H9 (cell line): ENCODE data around the gene COG2. TPM values are rescaled to one million over a fixed set of nuclear protein-coding genes. Genes with fewer than 3 reads are reported as not detected.

Experiments
- DNase-seq: peaks from one replicate; pipeline ENCODE4 v3.0.0-alpha.2; 2017
- H2AFZ ChIP-seq: one replicate; pipeline ENCODE4 v1.6.1; 2013; ENCODE audit warnings: mild to moderate bottlenecking, low read length, control low read depth, moderate library complexity
- H2AK5ac ChIP-seq: 2 replicates; pipeline ENCODE4 v1.6.1; 2013; ENCODE audit warnings: low read length, control low read depth, mixed read lengths; ENCODE audit not compliant: insufficient read length
- H2BK120ac ChIP-seq: one replicate; pipeline ENCODE4 v1.6.1; 2013; ENCODE audit warnings: low read depth, mild to moderate bottlenecking, low read length, control low read depth, inconsistent platforms; ENCODE audit not compliant: poor library complexity, severe bottlenecking
- H2BK12ac ChIP-seq: 2 replicates; pipeline ENCODE4 v1.6.1; 2013; ENCODE audit warnings: low read length, control low read depth, mixed read lengths, low read depth; ENCODE audit not compliant: insufficient read length
- H2BK15ac ChIP-seq: 2 replicates; pipeline ENCODE4 v1.6.1; 2013; ENCODE audit warnings: low read depth, low read length, control low read depth
- H2BK20ac ChIP-seq: one replicate; pipeline ENCODE4 v1.6.1; 2013; ENCODE audit warnings: low read depth, mild to moderate bottlenecking, low read length, control low read depth, inconsistent platforms; ENCODE audit not compliant: poor library complexity, severe bottlenecking
- H2BK5ac ChIP-seq: 2 replicates; pipeline ENCODE4 v1.6.1; 2013; ENCODE audit warnings: low read length, control low read depth, mixed read lengths; ENCODE audit not compliant: insufficient read length
- H3K14ac ChIP-seq: 2 replicates; pipeline ENCODE4 v1.6.1; 2013; ENCODE audit warnings: low read length, control low read depth; ENCODE audit not compliant: insufficient read depth
- H3K18ac ChIP-seq: 2 replicates; pipeline ENCODE4 v1.6.1; 2013; ENCODE audit warnings: low read depth, mild to moderate bottlenecking, mixed read lengths, low read length, control low read depth; ENCODE audit not compliant: insufficient read length
- H3K23ac ChIP-seq: 2 replicates; pipeline ENCODE4 v1.6.1; 2013; ENCODE audit warnings: low read length, control low read depth, mixed read lengths, low read depth; ENCODE audit not compliant: insufficient read length
- H3K23me2 ChIP-seq: 2 replicates; pipeline ENCODE4 v1.6.1; 2013; ENCODE audit warnings: low read depth, mild to moderate bottlenecking, mixed read lengths, low read length, control low read depth; ENCODE audit not compliant: insufficient read length, poor library complexity, severe bottlenecking
- H3K27ac ChIP-seq: 2 replicates; pipeline ENCODE4 v1.5.1; 2013; ENCODE audit warnings: low read length, control low read depth, mixed read lengths, low read depth; ENCODE audit not compliant: insufficient read length
- H3K27me3 ChIP-seq: 2 replicates; pipeline ENCODE4 v1.6.1; 2013; ENCODE audit warnings: low read length, control low read depth, inconsistent platforms; ENCODE audit not compliant: insufficient read depth
- H3K4ac ChIP-seq: 2 replicates; pipeline ENCODE4 v1.6.1; 2013; ENCODE audit warnings: low read depth, mild to moderate bottlenecking, control low read depth, inconsistent platforms, low read length, moderate library complexity
- H3K4me1 ChIP-seq: 2 replicates; pipeline ENCODE4 v1.6.1; 2013; ENCODE audit warnings: low read length, control low read depth, inconsistent platforms; ENCODE audit not compliant: insufficient read depth
- H3K4me2 ChIP-seq: 2 replicates; pipeline ENCODE4 v1.6.1; 2013; ENCODE audit warnings: low read length, control low read depth, mixed read lengths; ENCODE audit not compliant: insufficient read length, insufficient read depth
- H3K56ac ChIP-seq: 2 replicates; pipeline ENCODE4 v1.6.1; 2013; ENCODE audit warnings: low read depth, mild to moderate bottlenecking, mixed read lengths, low read length, control low read depth; ENCODE audit not compliant: insufficient read length
- H3K79me1 ChIP-seq: 2 replicates; pipeline ENCODE4 v1.6.1; 2013; ENCODE audit warnings: low read depth, mild to moderate bottlenecking, moderate library complexity, low read length, control low read depth, inconsistent platforms; ENCODE audit not compliant: insufficient read depth, poor library complexity, severe bottlenecking
- H3K79me2 ChIP-seq: 2 replicates; pipeline ENCODE4 v1.6.1; 2013; ENCODE audit warnings: low read length, control low read depth, inconsistent platforms; ENCODE audit not compliant: insufficient read depth
- H3K9ac ChIP-seq: 2 replicates; pipeline ENCODE4 v1.6.1; 2013; ENCODE audit warnings: low read length, control low read depth, mixed read lengths; ENCODE audit not compliant: insufficient read length; ENCODE audit errors: extremely low read depth
- H3K9me3 ChIP-seq: one replicate; pipeline ENCODE4 v1.6.1; 2013; ENCODE audit warnings: low read depth, low read length, inconsistent platforms; ENCODE audit not compliant: control insufficient read depth
- H3T11ph ChIP-seq: one replicate; pipeline ENCODE4 v1.6.1; 2013; ENCODE audit warnings: mild to moderate bottlenecking, low read length, control low read depth, inconsistent platforms
- H4K20me1 ChIP-seq: one replicate; pipeline ENCODE4 v1.6.1; 2013; ENCODE audit not compliant: control insufficient read depth, insufficient read length, insufficient read depth
- H4K5ac ChIP-seq: 2 replicates; pipeline ENCODE4 v1.6.1; 2013; ENCODE audit warnings: low read depth, mild to moderate bottlenecking, mixed read lengths, low read length, control low read depth; ENCODE audit not compliant: insufficient read length
- H4K8ac ChIP-seq: replicated peaks from 2 replicates; pipeline ENCODE4 v1.6.1; 2013; ENCODE audit warnings: low read length, control low read depth, mixed read lengths, low read depth; ENCODE audit not compliant: insufficient read length
- H4K91ac ChIP-seq: 2 replicates; pipeline ENCODE4 v1.6.1; 2013; ENCODE audit warnings: low read depth, mild to moderate bottlenecking, moderate library complexity, mixed read lengths, low read length, control low read depth; ENCODE audit not compliant: insufficient read length
- H3K27ac Mint-ChIP-seq, 3 experiments: 2 replicates in 2 of 3; 3 replicates in 1 of 3; pipeline ENCODE4 v1.8.0; 2020 to 2021; ENCODE audit warnings: mixed read lengths in 3 of 3, mild to moderate bottlenecking in 1 of 3, moderate library complexity in 1 of 3
- H3K27me3 Mint-ChIP-seq: 2 replicates; pipeline ENCODE4 v1.8.0; 2021; ENCODE audit warnings: low read depth, mild to moderate bottlenecking, moderate library complexity, mixed read lengths
- H3K36me3 Mint-ChIP-seq, 3 experiments: 2 replicates in 2 of 3; 3 replicates in 1 of 3; pipeline ENCODE4 v1.8.0; 2020 to 2021; ENCODE audit warnings: low read depth in 3 of 3, mixed read lengths in 3 of 3; ENCODE audit not compliant: insufficient read depth in 1 of 3
- H3K4me1 Mint-ChIP-seq, 2 experiments: 2 replicates each; pipeline ENCODE4 v1.8.0; 2020; ENCODE audit warnings: mixed read lengths in 2 of 2
- H3K4me3 Mint-ChIP-seq, 2 experiments: 2 replicates in 1 of 2; 3 replicates in 1 of 2; pipeline ENCODE4 v1.8.0; 2020 to 2021; ENCODE audit warnings: mild to moderate bottlenecking in 2 of 2, mixed read lengths in 2 of 2, moderate library complexity in 1 of 2
- H3K9me3 Mint-ChIP-seq, 2 experiments: 2 replicates in 1 of 2; 3 replicates in 1 of 2; pipeline ENCODE4 v1.8.0; 2020; ENCODE audit warnings: mild to moderate bottlenecking in 2 of 2, mixed read lengths in 2 of 2, moderate library complexity in 1 of 2
- WGBS: extraction: QIAGEN DNeasy Blood & Tissue Kit; methylation state at CpG from one replicate; pipeline ENCODE4 v1.1.7; 2013; ENCODE audit warnings: missing lambda C conversion rate, low lambda C conversion rate, mixed read lengths; ENCODE audit not compliant: insufficient read length; ENCODE audit errors: extremely low coverage; 5-methylcytosine and 5-hydroxymethylcytosine counted together
- total RNA-seq: library from RNA; stranded (reverse); gene quantifications from 2 replicates; pipeline ENCODE4 v1.2.1, GENCODE V29; 2021
- TF ChIP-seq, protein P1 (sequence below): fragments of 200-600 bp; sonication (generic); conservative IDR thresholded peaks from 3 replicates; pipeline ENCODE4 v1.8.0; 2021; ENCODE audit warnings: antibody characterized with exemption, mild to moderate bottlenecking

Gene COG2
- total RNA-seq, 1 experiment from 2014 or later = 42.2 TPM

DNA sequence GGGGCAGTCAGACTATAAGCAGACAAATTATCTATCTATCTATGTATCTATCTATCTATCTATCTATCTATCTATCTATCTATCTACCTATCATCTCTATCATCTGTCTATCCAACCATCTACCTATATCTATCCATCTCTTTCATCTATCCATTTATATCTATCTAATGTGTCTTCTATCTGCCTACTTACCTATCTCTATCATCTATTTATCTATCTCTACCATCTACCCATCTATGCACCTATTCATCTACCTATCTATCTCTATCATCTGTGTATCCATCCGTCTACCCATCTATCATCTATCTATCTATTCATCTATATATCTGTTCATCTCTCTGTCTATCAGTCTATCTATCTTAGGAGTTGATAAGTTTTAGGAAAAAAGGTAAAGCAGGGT, 10.8 kb upstream of the COG2 start:
- H3K4me1 Mint-ChIP-seq = peaks cover 2 to 4% of the 10 kb centered on the region in 2 experiments; a peak in 2 of 4 replicates
- Histone ChIP-seq H3K4me2 (no peak overlapping the region), H3K79me1 (no peaks in the 10 kb centered on the region), H3K27ac (no peak overlapping the region), H2AFZ (no peak overlapping the region), H3K18ac (no peak overlapping the region), H4K8ac (no peak overlapping the region), H3K9ac (no peak overlapping the region), H3K4me1 (0 out of 2 replicates have a peak, but pooled peaks cover 2% of the 10 kb centered on the region), H2BK5ac (no peak overlapping the region), H2BK15ac (no peak overlapping the region), H3T11ph (no peak overlapping the region), H3K23me2 (no peaks in the 10 kb centered on the region), H3K23ac (no peak overlapping the region), H4K20me1 (no peaks in the 10 kb centered on the region), H4K5ac (no peak overlapping the region), H3K27me3 (no peaks in the 10 kb centered on the region), H2BK20ac (no peak overlapping the region), H2BK12ac (no peak overlapping the region), H3K56ac (no peak overlapping the region), H3K14ac (no peak overlapping the region), H2BK120ac (no peak overlapping the region), H3K9me3 (no peaks in the 10 kb centered on the region), H4K91ac (no peak overlapping the region), H2AK5ac (no peak overlapping the region), H3K79me2 (no peaks in the 10 kb centered on the region), H3K4ac (no peak overlapping the region)
- H3K27ac Mint-ChIP-seq = no peak overlapping the region
- H3K27me3 Mint-ChIP-seq = peaks cover 1% of the 10 kb centered on the region; the same call in 1 of the 2 replicates
- H3K36me3 Mint-ChIP-seq = no peaks in the 10 kb centered on the region
- TF ChIP-seq, protein P1, sequence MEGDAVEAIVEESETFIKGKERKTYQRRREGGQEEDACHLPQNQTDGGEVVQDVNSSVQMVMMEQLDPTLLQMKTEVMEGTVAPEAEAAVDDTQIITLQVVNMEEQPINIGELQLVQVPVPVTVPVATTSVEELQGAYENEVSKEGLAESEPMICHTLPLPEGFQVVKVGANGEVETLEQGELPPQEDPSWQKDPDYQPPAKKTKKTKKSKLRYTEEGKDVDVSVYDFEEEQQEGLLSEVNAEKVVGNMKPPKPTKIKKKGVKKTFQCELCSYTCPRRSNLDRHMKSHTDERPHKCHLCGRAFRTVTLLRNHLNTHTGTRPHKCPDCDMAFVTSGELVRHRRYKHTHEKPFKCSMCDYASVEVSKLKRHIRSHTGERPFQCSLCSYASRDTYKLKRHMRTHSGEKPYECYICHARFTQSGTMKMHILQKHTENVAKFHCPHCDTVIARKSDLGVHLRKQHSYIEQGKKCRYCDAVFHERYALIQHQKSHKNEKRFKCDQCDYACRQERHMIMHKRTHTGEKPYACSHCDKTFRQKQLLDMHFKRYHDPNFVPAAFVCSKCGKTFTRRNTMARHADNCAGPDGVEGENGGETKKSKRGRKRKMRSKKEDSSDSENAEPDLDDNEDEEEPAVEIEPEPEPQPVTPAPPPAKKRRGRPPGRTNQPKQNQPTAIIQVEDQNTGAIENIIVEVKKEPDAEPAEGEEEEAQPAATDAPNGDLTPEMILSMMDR = no peak
- DNase-seq = no peak
- WGBS = 100% methylated on average over 1 of the region's 1 CpG
- no peaks in the 10 kb centered on the region for H3K9me3 Mint-ChIP-seq
- H3K4me3 Mint-ChIP-seq = no peak overlapping the region
